ENCODE data around the gene BAK1.
A peak's percentile ranks its signal among the peaks of the same experiment; 100 is the strongest.

The BAK1 gene

GRCh38 chr6:33579828-33580714 lies at the start of gene BAK1:
Gene BAK1 (minus strand): TSS chr6:33580276. CDS start chr6:33577604, 2,672 bp downstream.
- peak; percentile 79 for DNase-seq (ENCODE audit: low read depth)

GRCh38 chr6:33628401-33628964 lies 48.4 kb upstream of the BAK1 start:
- DNase-seq (ENCODE audit: low read depth), result no peak

- no peak for DNase-seq (ENCODE audit: low read depth)
Measured at GRCh38 chr6:33627876-33628275, 47.8 kb upstream of the BAK1 start.

- no peak for DNase-seq (ENCODE audit: low read depth)
Measured at GRCh38 chr6:33624856-33625255, 44.8 kb upstream of the BAK1 start.

- no peak for DNase-seq (ENCODE audit: low read depth)
Measured at GRCh38 chr6:33623895-33624381, 43.9 kb upstream of the BAK1 start.

- DNase-seq (ENCODE audit: low read depth), result no peak
Measured at GRCh38 chr6:33622456-33623431, 42.7 kb upstream of the BAK1 start.

GRCh38 chr6:33621711-33622388 lies 41.8 kb upstream of the BAK1 start:
- DNase-seq (ENCODE audit: low read depth), result peak; percentile 27

- peak; percentile 65 for DNase-seq (ENCODE audit: low read depth)
Measured at GRCh38 chr6:33620856-33621710, 41.0 kb upstream of the BAK1 start, which contains the start of gene ITPR3. Gene ITPR3 (plus strand): TSS chr6:33621322. CDS start chr6:33621603, 281 bp downstream.

GRCh38 chr6:33620158-33620855 lies 40.2 kb upstream of the BAK1 start:
- peak; percentile 15 for DNase-seq (ENCODE audit: low read depth)

GRCh38 chr6:33619166-33619840 lies 39.2 kb upstream of the BAK1 start:
- no peak for DNase-seq (ENCODE audit: low read depth)

GRCh38 chr6:33616913-33617312 lies 36.8 kb upstream of the BAK1 start:
- DNase-seq (ENCODE audit: low read depth), result no peak

GRCh38 chr6:33616113-33616512 lies 36.0 kb upstream of the BAK1 start:
- no peak for DNase-seq (ENCODE audit: low read depth)

GRCh38 chr6:33613795-33614168 lies 33.7 kb upstream of the BAK1 start:
- no peak for DNase-seq (ENCODE audit: low read depth)

GRCh38 chr6:33613146-33613794 lies 33.2 kb upstream of the BAK1 start:
- no peak for DNase-seq (ENCODE audit: low read depth)

- no peak for DNase-seq (ENCODE audit: low read depth)
Measured at GRCh38 chr6:33610779-33611732, 31.0 kb upstream of the BAK1 start.

GRCh38 chr6:33610067-33610466 lies 30.0 kb upstream of the BAK1 start:
- no peak for DNase-seq (ENCODE audit: low read depth)

GRCh38 chr6:33609528-33609927 lies 29.5 kb upstream of the BAK1 start:
- no peak for DNase-seq (ENCODE audit: low read depth)

- no peak for DNase-seq (ENCODE audit: low read depth)
Measured at GRCh38 chr6:33609019-33609418, 28.9 kb upstream of the BAK1 start.

Measured in activated T-cell treated with anti-CD3 and anti-CD28 coated beads for 48 hours (primary cell).